Keratinocyte (primary cell): Measurements from ENCODE around the gene ZNF662.
"Not testable (repeated sequence)": the region's sequence is repeated elsewhere in the genome, so short reads cannot be mapped to it uniquely, and the experiment has no call there.

Experiments used
- EZH2 ChIP-seq: IDR thresholded peaks from one replicate; pipeline ENCODE4 v1.6.1; 2012; ENCODE audit warnings: inconsistent platforms, mild to moderate bottlenecking, low read length, moderate library complexity
- TF ChIP-seq, protein P1 (sequence below), 3 experiments: IDR thresholded peaks in 1 of 3; conservative IDR thresholded peaks in 1 of 3; optimal IDR thresholded peaks in 1 of 3; 2 replicates in 2 of 3; 3 replicates in 1 of 3; pipeline versions ENCODE3 to v1.5.1; 2011; ENCODE audit warnings: low read length in 3 of 3, mild to moderate bottlenecking in 3 of 3, moderate library complexity in 2 of 3, control low read depth in 1 of 3, inconsistent platforms in 1 of 3; ENCODE audit not compliant: insufficient read depth in 2 of 3; ENCODE audit errors: extremely low read depth in 1 of 3

DNA sequence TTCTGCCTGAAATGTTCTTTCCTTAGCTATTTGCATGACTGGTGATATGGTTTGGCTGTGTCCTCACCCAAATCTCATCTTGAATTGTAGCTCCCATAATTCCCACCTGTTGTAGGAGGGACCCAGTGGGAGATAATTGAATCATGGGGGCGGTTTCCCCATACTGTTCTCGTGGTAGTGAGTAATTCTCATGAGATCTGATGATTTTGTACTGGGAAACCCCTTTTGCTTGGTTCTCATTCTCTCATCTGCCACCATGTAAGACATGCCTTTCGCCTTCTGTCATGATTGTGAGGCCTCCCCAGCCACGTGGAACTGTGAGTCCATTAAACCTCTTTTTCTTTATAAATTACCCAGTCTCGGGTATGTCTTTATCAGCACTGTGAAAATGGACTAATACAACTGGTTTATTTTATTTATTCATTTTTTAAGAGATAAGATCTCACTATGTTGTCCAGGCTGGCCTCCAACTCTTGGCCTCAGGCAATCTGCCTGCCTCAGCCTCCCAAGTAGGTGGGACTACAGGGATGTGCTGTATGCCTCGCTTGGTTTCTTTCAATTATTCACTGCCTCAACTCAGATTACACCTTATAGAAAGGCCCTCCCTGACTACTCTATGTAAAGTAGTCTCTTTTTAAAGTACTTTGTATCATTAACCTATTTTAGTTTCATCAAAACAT is 22.6 kb upstream of the ZNF662 start:
- TF ChIP-seq, protein P1, sequence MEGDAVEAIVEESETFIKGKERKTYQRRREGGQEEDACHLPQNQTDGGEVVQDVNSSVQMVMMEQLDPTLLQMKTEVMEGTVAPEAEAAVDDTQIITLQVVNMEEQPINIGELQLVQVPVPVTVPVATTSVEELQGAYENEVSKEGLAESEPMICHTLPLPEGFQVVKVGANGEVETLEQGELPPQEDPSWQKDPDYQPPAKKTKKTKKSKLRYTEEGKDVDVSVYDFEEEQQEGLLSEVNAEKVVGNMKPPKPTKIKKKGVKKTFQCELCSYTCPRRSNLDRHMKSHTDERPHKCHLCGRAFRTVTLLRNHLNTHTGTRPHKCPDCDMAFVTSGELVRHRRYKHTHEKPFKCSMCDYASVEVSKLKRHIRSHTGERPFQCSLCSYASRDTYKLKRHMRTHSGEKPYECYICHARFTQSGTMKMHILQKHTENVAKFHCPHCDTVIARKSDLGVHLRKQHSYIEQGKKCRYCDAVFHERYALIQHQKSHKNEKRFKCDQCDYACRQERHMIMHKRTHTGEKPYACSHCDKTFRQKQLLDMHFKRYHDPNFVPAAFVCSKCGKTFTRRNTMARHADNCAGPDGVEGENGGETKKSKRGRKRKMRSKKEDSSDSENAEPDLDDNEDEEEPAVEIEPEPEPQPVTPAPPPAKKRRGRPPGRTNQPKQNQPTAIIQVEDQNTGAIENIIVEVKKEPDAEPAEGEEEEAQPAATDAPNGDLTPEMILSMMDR (optimal IDR thresholded peaks at IDR 0.05 in 1 of 3, IDR thresholded peaks at IDR 0.05 in 1 of 3, conservative IDR thresholded peaks at IDR 0.05 in 1 of 3; ENCODE audit: extremely low read depth in 1 of 3, insufficient read depth in 2 of 3, low read length in 3 of 3), result not testable (repeated sequence)
- not testable (repeated sequence) for TF ChIP-seq EZH2
